Psoas muscle (tissue), 8 donors: ENCODE results near the gene GZMA. TPM values are rescaled to one million over a fixed set of nuclear protein-coding genes. Genes with fewer than 3 reads are reported as not detected.

Source experiments
- ATAC-seq, 4 donors: fragments of 200-7000 bp; cut with Tn5 transposase; one replicate each; pipeline ENCODE4 v1.9.1; 2020; ENCODE audit warnings: moderate library complexity in 3 of 4, mild to moderate bottlenecking in 2 of 4
- DNase-seq, 2 donors: peaks; one replicate each; pipeline ENCODE4 v3.0.0-alpha.2; 2020
- H3K27ac ChIP-seq: fragments of 200-600 bp; one replicate; pipeline ENCODE4 v1.8.0; 2022
- H3K27me3 ChIP-seq, 3 donors: fragments of 200-600 bp in 1 of 3; one replicate each; pipeline versions ENCODE4 v1.6.1 to v1.8.0; 2013 to 2022; ENCODE audit warnings: low read length in 2 of 3, mild to moderate bottlenecking in 2 of 3, moderate library complexity in 1 of 3; ENCODE audit not compliant: insufficient read depth in 3 of 3
- H3K36me3 ChIP-seq, 2 donors: fragments of 200-600 bp in 1 of 2; one replicate each; pipeline versions ENCODE4 v1.6.1 to v1.8.0; 2013 to 2022; ENCODE audit warnings: low read depth in 1 of 2, mild to moderate bottlenecking in 1 of 2, moderate library complexity in 1 of 2; ENCODE audit not compliant: insufficient read depth in 1 of 2
- H3K4me1 ChIP-seq: fragments of 200-600 bp; one replicate; pipeline ENCODE4 v1.8.0; 2022
- H3K4me3 ChIP-seq: fragments of 200-600 bp; one replicate; pipeline ENCODE4 v1.8.0; 2022; ENCODE audit warnings: mild to moderate bottlenecking
- H3K9me3 ChIP-seq: fragments of 200-600 bp; one replicate; pipeline ENCODE4 v1.8.0; 2022
- CTCF ChIP-seq: fragments of 200-600 bp; IDR thresholded peaks from one replicate; pipeline ENCODE4 v1.8.0; 2022; ENCODE audit warnings: antibody characterized with exemption
- WGBS, 3 donors: extraction: QIAGEN DNeasy Blood & Tissue Kit; methylation state at CpG; one replicate each; pipeline versions ENCODE4 v1.1.6 to v1.1.7; 2013; 5-methylcytosine and 5-hydroxymethylcytosine counted together
- intact Hi-C, 2 donors: fragments of 100-400 bp; cut with DNase I; formaldehyde crosslinking; loops; one replicate each; pipeline versions ENCODE4 v1.11.0 to v1.14.2; 2022
- polyA plus RNA-seq, 3 donors: library from polyadenylated mRNA; stranded (reverse); fragments of 200-250 nt; gene quantifications; one replicate each; pipeline ENCODE4 v1.2.3, GENCODE V29; 2013
- total RNA-seq, 4 donors: library from RNA; stranded (reverse); fragmentation: NEBNext Ultra II Directional in 2 of 4; extraction: Animal tissue kit (Norgen Biotek cat#: 25700) in 2 of 4; gene quantifications; one replicate each; pipeline versions ENCODE4 v1.2.1 to v1.2.4, GENCODE V29; 2021 to 2023
- donor health status: healthy with polysubstance abuse.
- donor health status: DM: no; HTN: no; CAD: no; lungs with moderate emphysema.
- donor health status: Bipolar disorder and iron deficiency.
- donor health status: healthy.
- donor health status: DM: yes; HTN: yes; CAD: no.
- donor health status: DM: no; HTN: no; CAD: no.
- donor health status: DM: no; HTN: no; CAD: no.
- donor health status: DM: yes; HTN: yes; CAD: no.

The GZMA gene
- total and polyA plus RNA-seq, 7 donors, result 0.08 to 1.4 (median 0.44) TPM

GRCh38 chr5:55151923-55152842 lies 49.7 kb downstream of the GZMA start:
- no peak for TF ChIP-seq CTCF
- Histone ChIP-seq H3K9me3 (no peaks in the 10 kb centered on the region), H3K4me3 (no peak overlapping the region), H3K36me3 (no peaks in the 10 kb centered on the region), H3K27ac (no peak overlapping the region), H3K4me1 (no peaks in the 10 kb centered on the region), H3K27me3 (no peaks in the 10 kb centered on the region)
- 51 to 64% (median 52%) methylated on average over 5 of the region's 5 CpGs for WGBS, 3 donors
- ATAC-seq, result no peak
- no peak for DNase-seq
- intact Hi-C loops, result no loop called here

DNA sequence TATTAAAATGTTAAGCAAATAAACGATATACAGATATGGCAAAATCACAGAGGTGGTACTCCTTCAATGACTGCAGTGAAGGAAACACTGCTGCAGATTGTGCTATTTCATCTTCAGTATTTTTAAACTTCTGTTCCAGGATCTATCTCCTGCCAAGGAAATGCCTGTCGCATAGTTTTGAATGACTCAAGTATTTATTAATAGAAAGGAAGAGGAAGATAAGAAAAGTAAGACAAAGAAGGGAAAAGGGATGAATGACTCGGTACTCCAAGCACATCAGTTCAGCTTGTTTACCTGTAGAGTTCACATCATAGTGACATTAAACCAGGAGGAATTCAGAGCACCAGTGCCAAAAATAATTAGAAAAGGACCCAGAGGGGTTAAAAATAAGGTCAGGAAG lies 52.4 kb downstream of the GZMA start:
- intact Hi-C loops, result no loop called here
- WGBS, 3 donors, result 41 to 51% (median 44%) methylated on average over 3 of the region's 3 CpGs

More for the DNA sequence above, 52.4 kb downstream of the GZMA start:
- DNase-seq (no peak), ATAC-seq (no peak)
- Histone ChIP-seq H3K4me1 (no peaks in the 10 kb centered on the region), H3K27ac (no peak overlapping the region), H3K4me3 (no peak overlapping the region), H3K9me3 (no peaks in the 10 kb centered on the region), H3K36me3 (no peaks in the 10 kb centered on the region), H3K27me3 (no peaks in the 10 kb centered on the region)
- no peak for TF ChIP-seq CTCF

Other genes with a start within 250 kb of the GZMA start
- under 1 TPM in 1 of 4 donors, not detected in 3; 0.13 TPM for gene ESM1, start 117.1 kb upstream of the GZMA start, total RNA-seq
- gene ESM1, start 117.1 kb upstream of the GZMA start, polyA plus RNA-seq, result under 1 TPM; 0.01 to 0.13 (median 0.06) TPM
- gene GZMK, start 78.4 kb upstream of the GZMA start, total RNA-seq, result under 1 TPM in 2 of 4 donors, not detected in 2; 0.14 to 0.49 TPM
- under 1 TPM; 0.09 to 0.18 (median 0.14) TPM for gene GZMK, start 78.4 kb upstream of the GZMA start, polyA plus RNA-seq
- 1 to 10 TPM; 1.9 to 4.2 (median 3.2) TPM for gene GPX8, start 57.5 kb downstream of the GZMA start, total RNA-seq
- gene GPX8, start 57.5 kb downstream of the GZMA start, polyA plus RNA-seq, result 1 to 10 TPM; 1.6 to 2.4 (median 2.3) TPM
- not detected for gene CDC20B, start 70.5 kb downstream of the GZMA start, total RNA-seq
- not detected for gene CDC20B, start 70.5 kb downstream of the GZMA start, polyA plus RNA-seq
- gene MCIDAS, start 124.7 kb downstream of the GZMA start, total RNA-seq, result not detected
- not detected for gene MCIDAS, start 124.7 kb downstream of the GZMA start, polyA plus RNA-seq
- not detected for gene CCNO, start 131.0 kb downstream of the GZMA start, total RNA-seq
- gene CCNO, start 131.0 kb downstream of the GZMA start, polyA plus RNA-seq, result not detected
- 10 to 100 TPM; 25.6 to 38.5 (median 33.3) TPM for gene DHX29, start 205.0 kb downstream of the GZMA start, total RNA-seq
- gene DHX29, start 205.0 kb downstream of the GZMA start, polyA plus RNA-seq, result 10 to 100 TPM; 16.1 to 47.7 (median 28.6) TPM
- gene MTREX, start 205.3 kb downstream of the GZMA start, total RNA-seq, result 10 to 100 TPM; 59.5 to 79.4 (median 75.4) TPM
- gene MTREX, start 205.3 kb downstream of the GZMA start, polyA plus RNA-seq, result 10 to 100 TPM; 26.7 to 42.8 (median 35.1) TPM